Measurements from ENCODE around the gene LAPTM5. TPM values are rescaled to one million over a fixed set of nuclear protein-coding genes. Genes with fewer than 3 reads are reported as not detected.

Gene LAPTM5
- polyA plus RNA-seq, 1 donor, result 26.3 TPM

GRCh38 chr1:30714536-30715090 lies 43.0 kb downstream of the LAPTM5 start:
- DNase-seq, result no peak

GRCh38 chr1:30714025-30714424 lies 43.5 kb downstream of the LAPTM5 start:
- no peak for DNase-seq

- no peak for DNase-seq
Observed at GRCh38 chr1:30713311-30713710, 44.3 kb downstream of the LAPTM5 start.

DNA sequence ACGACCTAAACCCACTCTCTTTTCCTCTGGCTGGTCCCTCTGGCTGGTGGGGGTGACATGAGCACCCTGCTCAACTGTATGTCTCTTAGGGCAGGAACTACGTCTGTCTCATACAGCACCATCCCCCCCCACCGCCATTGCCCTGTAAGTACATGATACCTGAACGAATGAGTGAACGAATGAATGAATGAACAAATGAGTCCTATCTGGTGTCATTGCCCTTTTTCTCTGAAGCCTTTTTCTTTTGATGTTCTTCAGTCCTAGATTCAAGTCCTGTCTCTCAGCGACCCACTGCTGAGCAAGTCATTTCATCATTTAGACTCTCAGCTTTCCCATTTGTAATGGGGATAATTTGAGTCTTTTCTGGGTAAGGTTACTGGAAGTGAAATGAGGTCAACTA lies 45.0 kb downstream of the LAPTM5 start:
- no peak for DNase-seq

DNA sequence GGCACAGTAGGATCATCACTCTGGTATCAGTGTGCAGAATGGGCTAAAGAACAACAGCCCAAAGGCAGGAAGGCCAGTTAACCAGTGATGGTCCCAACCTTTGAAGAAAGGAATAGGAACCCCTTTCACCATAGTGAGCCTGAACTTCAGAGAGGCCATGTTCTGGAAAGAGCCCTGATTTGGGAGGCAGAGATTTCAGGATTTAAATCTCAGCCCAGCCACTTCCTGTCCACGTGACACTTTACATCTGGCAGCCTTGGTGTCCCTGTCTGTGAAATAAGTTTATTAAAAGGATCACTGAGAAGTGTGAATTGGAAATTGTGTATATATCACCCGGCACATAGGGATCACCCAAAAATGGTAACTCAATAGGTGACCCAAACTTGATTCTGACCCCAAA lies 47.2 kb downstream of the LAPTM5 start:
- no peak for DNase-seq

- DNase-seq, result no peak
Observed at GRCh38 chr1:30708361-30708728, 49.2 kb downstream of the LAPTM5 start.

DNA sequence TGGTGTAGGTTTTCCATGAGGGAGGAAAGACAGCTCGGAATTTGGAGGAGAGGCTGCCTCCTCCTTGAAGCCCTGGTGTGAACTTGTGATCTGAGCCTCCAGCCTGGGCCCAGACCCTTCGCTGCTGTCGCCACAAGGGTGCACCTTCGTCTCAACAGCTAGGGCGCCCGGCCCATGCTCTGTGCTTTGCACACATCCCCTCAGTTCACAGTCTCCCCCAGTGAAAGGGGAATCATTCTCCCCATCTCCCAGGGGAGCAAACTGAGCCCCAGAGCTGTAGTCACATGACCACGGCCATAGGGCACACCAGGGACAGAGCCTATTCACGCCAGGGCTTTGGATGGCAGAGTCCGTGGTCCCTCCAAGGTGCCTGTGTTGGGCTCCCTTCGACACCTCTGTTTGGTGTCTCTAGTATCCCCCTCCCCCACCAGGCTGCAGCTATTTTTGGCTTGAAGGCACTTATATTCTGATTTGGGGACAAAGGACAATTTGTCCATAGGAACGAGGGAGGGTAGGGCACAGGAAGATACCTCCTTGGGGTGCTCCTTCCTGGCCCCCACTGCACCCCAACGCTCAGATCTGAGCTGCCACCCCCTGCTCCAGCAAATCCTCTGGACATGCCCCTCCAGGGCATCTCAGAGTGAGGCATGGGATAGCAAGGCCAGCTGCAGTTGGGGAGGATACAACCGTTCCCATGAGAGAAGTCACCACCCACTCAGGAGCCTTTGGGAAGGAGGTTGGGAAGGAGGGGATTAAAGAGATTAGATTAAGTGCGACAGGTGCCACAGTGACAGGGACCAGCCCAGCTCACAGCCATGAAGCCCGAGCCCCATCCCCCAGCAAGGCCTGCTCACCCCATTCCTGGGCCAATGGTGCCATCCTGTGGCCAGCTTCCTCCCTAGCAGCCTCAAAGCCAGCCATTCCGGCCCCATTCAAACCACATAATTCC lies 49.9 kb downstream of the LAPTM5 start:
- peak; percentile 72 for DNase-seq

GRCh38 chr1:30706528-30706927 lies 51.0 kb downstream of the LAPTM5 start:
- no peak for DNase-seq

GRCh38 chr1:30705698-30706097 lies 51.9 kb downstream of the LAPTM5 start:
- no peak for DNase-seq

- peak; percentile 74 for DNase-seq
Observed at GRCh38 chr1:30704765-30705509, 52.6 kb downstream of the LAPTM5 start.

DNA sequence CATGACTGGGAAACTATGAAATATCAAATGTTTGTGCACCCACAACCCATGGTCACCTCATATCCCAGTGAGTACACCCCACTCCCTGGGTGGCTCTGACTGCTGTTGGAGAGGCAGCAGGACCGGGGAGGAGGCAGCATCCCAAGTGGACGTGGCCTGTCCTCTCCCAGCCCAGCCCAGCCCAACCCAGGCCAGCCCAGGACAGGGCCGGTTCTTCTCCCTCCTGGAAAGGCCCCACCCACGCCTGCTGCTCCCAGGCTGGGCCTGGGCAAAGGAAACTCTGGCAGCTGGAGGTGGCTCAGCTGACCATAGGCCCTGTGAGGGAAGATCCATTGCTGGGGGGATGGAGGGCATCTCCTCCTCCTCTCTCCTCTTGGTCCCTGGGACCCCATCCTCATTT lies 53.3 kb downstream of the LAPTM5 start:
- DNase-seq, result peak; percentile 56

GRCh38 chr1:30702823-30703222 lies 54.8 kb downstream of the LAPTM5 start:
- DNase-seq, result no peak

- DNase-seq, result no peak
Observed at GRCh38 chr1:30701258-30701633, 56.3 kb downstream of the LAPTM5 start.

- DNase-seq, result no peak
Observed at GRCh38 chr1:30700528-30701257, 56.9 kb downstream of the LAPTM5 start.

GRCh38 chr1:30699762-30700161 lies 57.8 kb downstream of the LAPTM5 start:
- DNase-seq, result no peak

- peak; percentile 58 for DNase-seq
Observed at GRCh38 chr1:30698401-30698981, 59.1 kb downstream of the LAPTM5 start.

DNA sequence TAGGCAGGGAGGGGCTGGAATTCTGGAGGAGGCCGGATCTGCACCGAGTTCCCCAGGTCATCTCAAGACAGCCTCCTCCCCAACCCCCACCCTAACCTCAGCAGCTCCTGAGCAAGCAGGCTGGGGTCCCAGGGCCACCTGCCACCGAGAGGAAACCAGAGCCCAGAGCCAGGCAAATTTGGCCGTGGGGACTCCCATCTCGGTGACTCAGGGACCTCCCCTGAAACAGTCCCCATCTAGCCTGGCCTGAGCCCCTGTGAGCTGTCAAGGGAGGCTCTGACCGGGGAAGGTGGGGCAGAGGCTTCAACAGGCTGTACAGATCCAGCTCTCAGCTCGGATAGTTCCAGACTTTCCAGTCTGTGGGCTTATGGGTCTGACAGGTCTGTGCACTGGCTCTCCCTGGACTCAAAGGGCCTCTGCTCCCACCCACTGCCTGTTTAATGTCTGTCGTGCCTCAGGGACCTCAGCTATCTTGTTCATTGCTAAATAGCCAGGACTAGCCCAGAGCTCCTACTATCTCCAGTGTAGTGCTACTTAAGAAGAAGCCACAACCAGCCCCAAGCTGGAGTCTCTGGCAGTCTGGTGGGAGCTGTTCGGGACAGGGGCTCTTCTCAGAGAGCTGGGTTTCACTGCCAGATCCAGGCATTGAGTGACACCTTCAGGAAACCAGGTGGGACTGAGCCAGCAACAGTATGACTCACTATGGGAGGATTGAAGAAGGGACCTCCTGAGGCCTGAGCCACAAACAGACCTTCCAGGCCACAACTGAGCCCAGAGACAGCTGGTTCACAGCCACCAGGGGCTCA lies 59.8 kb downstream of the LAPTM5 start:
- no peak for DNase-seq

DNA sequence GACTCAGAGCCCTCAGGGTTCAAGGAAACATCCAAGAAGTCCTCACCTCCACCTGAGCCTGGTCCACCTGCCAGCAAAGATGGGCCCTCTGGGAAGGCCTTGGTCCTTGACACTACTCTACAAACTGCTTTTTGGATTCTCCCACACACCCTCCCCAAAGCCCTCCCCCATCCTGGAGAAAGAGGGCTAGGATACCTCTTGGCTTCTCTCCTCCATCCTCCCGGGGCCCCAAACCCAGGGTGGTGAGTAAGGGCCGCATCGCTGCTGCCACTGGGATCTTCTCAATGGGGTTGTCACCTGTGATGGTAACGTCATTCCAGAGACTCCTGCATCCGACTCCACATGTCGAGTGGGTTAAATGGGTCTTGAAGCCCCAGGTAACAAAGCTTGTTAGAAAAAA lies 60.7 kb downstream of the LAPTM5 start:
- no peak for DNase-seq

DNA sequence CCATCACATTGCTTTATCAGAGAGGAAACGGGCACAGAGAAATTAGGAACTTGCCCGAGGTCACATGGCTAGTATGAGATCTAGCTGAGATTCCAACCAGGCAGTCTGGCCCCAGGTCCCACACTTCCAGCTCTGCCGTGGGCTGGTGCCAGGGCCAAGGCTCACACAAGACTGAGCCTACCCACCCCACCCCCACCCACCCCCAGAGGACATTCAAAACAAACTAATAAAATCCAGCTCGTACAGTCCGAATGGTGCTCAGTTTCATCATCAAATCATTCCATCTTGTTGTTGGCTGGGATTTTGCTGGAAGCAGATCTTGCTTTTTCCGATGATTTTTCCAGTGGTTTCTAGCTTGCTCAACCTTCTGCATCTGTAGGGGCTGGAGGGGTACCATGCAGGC lies 62.1 kb downstream of the LAPTM5 start:
- DNase-seq, result peak; percentile 84

- no peak for DNase-seq
Observed at GRCh38 chr1:30694280-30695175, 63.0 kb downstream of the LAPTM5 start.
